ENCODE measurements around the gene TRAF3. TPM values are rescaled to one million over a fixed set of nuclear protein-coding genes. Genes with fewer than 3 reads are reported as not detected.

Gene TRAF3, protein sequence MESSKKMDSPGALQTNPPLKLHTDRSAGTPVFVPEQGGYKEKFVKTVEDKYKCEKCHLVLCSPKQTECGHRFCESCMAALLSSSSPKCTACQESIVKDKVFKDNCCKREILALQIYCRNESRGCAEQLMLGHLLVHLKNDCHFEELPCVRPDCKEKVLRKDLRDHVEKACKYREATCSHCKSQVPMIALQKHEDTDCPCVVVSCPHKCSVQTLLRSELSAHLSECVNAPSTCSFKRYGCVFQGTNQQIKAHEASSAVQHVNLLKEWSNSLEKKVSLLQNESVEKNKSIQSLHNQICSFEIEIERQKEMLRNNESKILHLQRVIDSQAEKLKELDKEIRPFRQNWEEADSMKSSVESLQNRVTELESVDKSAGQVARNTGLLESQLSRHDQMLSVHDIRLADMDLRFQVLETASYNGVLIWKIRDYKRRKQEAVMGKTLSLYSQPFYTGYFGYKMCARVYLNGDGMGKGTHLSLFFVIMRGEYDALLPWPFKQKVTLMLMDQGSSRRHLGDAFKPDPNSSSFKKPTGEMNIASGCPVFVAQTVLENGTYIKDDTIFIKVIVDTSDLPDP
- total RNA-seq: 5.7 TPM

DNA sequence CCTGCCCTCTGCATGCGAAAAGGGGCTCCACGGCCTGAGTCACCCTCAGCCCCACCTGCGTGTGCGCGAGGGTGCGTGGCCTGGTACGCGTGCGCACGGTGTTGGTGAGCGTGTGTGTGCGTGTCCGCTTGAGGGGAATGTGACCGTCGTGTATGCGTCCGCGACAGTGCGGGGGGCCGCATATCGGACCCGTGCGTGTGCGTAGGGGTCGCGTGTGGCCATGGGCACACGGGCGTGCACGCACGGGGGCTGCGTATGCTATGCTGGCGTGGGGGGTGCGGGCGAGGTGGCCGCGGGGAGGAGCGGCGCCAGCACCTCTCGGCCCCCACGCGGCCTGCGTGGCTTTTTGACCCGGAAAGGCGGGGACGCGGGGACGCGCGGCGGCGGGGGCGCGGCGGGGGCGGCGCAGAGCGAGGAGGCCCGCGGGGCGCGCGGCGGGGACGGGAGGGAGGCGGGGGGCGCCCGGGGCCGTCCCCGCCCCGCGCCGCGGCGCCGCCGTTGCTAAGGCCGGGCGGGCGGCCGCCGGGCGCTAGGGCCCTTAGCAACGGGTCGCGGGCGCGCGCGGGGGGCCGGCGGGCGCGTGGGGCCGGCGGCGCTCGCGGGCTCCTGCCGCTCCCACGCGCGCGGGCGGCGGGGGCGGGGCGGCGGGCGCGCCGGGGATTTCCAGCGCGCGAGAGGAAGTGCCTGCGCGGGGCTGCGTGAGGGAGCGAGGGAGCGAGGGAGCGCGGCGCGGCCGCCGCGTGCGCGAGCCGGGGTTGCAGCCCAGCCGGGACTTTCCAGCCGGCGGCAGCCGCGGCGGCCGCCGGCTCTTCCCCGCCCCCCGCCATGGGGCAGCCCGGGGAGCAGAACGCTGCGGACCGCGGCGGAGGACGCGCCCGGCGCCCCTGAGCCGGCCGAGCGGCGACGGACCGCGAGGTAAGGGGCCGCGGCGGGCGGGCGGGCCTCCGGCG lies at the start of gene TRAF3:
TSS of gene TRAF3 (plus strand) at position 689 of the 950 bp plus-strand sequence. CDS start 92,753 bp downstream, outside the sequence.
- Histone ChIP-seq H3K27me3 (ENCODE audit: control insufficient read depth in 3 of 3, insufficient read depth in 3 of 3, low read length in 3 of 3) (no peaks in the 10 kb centered on the region), H3K9me3 (ENCODE audit: control insufficient read depth in 3 of 3, low read length in 3 of 3) (no peaks in the 10 kb centered on the region), H3K4me3 (ENCODE audit: low read length in 3 of 3) (peak within 1 kb of the TSS; percentile 54 to 85 (median 79)), H3K4me1 (ENCODE audit: control insufficient read depth in 3 of 3, insufficient read depth in 3 of 3, low read length in 3 of 3) (peaks cover 0 to 11% (median 8%) of the 10 kb centered on the region in 3 donors), H3K27ac (ENCODE audit: low read depth, low read length) (peak within 1 kb of the TSS; percentile 62), H3K9ac (ENCODE audit: low read depth in 1 of 3, low read length in 3 of 3) (peak within 1 kb of the TSS; percentile 41 to 81 (median 78)), H3K36me3 (ENCODE audit: control insufficient read depth in 3 of 3, insufficient read depth in 3 of 3, low read length in 3 of 3) (no peaks in the 10 kb centered on the region)

DNA sequence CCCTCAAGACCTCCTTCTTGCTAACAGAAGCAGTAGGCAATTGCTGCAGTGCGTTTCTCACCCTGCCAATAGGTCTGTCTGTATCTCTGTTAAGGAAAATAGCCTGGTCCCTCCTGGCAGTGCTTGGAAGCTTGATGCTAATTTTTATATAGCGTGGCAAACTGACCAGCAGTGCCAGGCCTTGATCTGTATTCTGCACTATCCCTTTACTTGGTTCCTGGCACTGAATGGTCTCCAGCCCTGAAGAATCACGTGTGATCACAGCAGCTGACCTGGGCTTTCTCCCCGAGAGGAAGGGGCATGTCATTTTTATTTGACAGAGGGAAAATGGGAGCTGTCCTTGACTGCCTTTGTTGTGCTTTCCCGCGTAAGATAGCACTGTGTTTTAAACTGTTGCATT lies 48.7 kb upstream of the TRAF3 start:
- H3K36me3 ChIP-seq (ENCODE audit: control insufficient read depth in 3 of 3, insufficient read depth in 3 of 3, low read length in 3 of 3): peaks cover 11 to 26% (median 22%) of the 10 kb centered on the region in 3 donors

DNA sequence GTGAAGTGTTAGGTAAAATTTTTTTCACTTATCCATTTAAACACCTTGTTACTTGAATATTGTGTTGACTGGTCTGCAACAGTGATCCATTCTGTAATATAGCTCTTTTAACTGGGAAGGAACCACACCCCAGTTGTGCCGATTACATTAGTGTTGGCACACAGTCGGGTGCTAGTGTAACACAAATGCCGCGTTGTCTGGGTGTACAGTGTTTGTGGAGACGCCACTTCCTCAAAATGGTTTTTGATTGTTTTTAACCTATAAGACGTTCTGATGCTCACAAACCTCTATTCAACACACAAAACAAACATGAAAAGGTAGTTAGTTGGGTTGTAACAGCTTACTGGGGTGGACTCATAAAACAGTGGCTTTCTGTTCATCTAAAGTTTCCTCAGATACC lies 48.0 kb upstream of the TRAF3 start:
- Histone ChIP-seq H3K9me3 (ENCODE audit: control insufficient read depth in 3 of 3, low read length in 3 of 3) (no peaks in the 10 kb centered on the region), H3K4me3 (ENCODE audit: low read length in 3 of 3) (no peak overlapping the region), H3K4me1 (ENCODE audit: control insufficient read depth in 3 of 3, insufficient read depth in 3 of 3, low read length in 3 of 3) (no peaks in the 10 kb centered on the region), H3K9ac (ENCODE audit: low read depth in 1 of 3, low read length in 3 of 3) (no peak overlapping the region), H3K36me3 (ENCODE audit: control insufficient read depth in 3 of 3, insufficient read depth in 3 of 3, low read length in 3 of 3) (peaks cover 11 to 28% (median 22%) of the 10 kb centered on the region in 3 donors), H3K27ac (ENCODE audit: low read depth, low read length) (no peak overlapping the region), H3K27me3 (ENCODE audit: control insufficient read depth in 3 of 3, insufficient read depth in 3 of 3, low read length in 3 of 3) (no peaks in the 10 kb centered on the region)

More for the DNA sequence above, 48.7 kb upstream of the TRAF3 start:
- H3K4me1 ChIP-seq (ENCODE audit: control insufficient read depth in 3 of 3, insufficient read depth in 3 of 3, low read length in 3 of 3): no peaks in the 10 kb centered on the region
- H3K4me3 ChIP-seq (ENCODE audit: low read length in 3 of 3): no peak overlapping the region
- no peak overlapping the region for H3K9ac ChIP-seq (ENCODE audit: low read depth in 1 of 3, low read length in 3 of 3)
- H3K27ac ChIP-seq (ENCODE audit: low read depth, low read length): no peak overlapping the region
- no peaks in the 10 kb centered on the region for H3K9me3 ChIP-seq (ENCODE audit: control insufficient read depth in 3 of 3, low read length in 3 of 3)
- H3K27me3 ChIP-seq (ENCODE audit: control insufficient read depth in 3 of 3, insufficient read depth in 3 of 3, low read length in 3 of 3): no peaks in the 10 kb centered on the region

DNA sequence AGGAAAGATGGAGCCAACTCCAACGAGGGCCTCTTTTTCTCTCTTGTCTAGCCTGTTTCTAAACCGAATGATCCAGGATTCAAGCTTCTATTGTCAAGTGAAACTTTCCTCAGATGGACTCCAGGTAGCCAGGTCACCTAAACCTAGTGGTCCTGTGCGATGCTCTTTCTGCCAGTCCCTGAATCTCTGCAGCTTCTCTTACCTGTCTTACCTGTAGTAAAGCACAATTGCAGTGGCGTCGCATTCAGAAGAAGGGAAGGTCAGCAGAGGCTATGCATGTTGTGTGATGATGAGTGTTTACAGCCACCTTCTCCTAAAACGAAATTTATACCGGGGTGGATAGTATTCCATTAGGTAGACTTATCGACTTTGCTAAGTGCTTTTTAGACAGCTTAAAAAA lies 47.4 kb upstream of the TRAF3 start:
- Histone ChIP-seq H3K9me3 (ENCODE audit: control insufficient read depth in 3 of 3, low read length in 3 of 3) (no peaks in the 10 kb centered on the region), H3K27ac (ENCODE audit: low read depth, low read length) (no peak overlapping the region), H3K9ac (ENCODE audit: low read depth in 1 of 3, low read length in 3 of 3) (no peak overlapping the region), H3K36me3 (ENCODE audit: control insufficient read depth in 3 of 3, insufficient read depth in 3 of 3, low read length in 3 of 3) (peaks cover 13 to 25% (median 22%) of the 10 kb centered on the region in 3 donors), H3K4me3 (ENCODE audit: low read length in 3 of 3) (no peak overlapping the region), H3K27me3 (ENCODE audit: control insufficient read depth in 3 of 3, insufficient read depth in 3 of 3, low read length in 3 of 3) (no peaks in the 10 kb centered on the region), H3K4me1 (ENCODE audit: control insufficient read depth in 3 of 3, insufficient read depth in 3 of 3, low read length in 3 of 3) (no peaks in the 10 kb centered on the region)

DNA sequence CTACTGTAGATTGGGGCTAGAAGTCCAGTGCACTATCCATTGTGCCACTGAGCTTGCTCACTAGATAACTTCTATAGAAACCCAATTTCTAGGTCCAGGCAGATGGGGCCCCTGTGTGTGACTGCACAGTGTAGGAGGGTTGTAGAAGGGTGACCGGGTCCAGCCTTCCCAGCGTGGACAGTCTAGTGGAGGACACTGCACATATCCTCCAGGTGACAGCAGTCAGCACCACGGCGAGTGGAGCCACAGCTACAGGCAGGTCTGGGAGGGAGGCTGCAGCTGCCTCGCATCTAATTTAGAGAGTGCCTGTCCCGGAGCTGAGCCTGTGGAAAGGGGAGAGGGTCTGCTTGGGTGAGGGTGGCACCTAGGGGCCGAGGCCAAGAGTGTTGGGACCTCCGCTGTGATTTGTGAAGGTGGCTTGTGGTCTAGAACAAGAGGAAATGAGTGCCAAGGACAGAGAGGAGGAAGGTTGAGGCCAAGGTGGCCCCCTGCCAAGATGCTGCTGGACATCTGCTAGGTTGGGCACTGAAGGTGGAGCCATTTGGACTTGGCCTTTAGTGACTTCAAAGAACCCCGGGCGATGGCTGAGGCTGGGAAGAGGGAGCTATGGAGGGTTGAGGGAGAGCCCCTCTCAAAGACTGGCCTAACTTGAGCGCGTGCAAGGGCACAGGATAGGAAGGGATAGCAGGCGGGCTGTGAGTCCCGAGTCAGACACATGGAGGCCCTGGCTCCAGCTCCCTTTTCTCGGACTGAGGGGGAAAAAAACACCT lies 46.0 kb upstream of the TRAF3 start:
- Histone ChIP-seq H3K4me1 (ENCODE audit: control insufficient read depth in 3 of 3, insufficient read depth in 3 of 3, low read length in 3 of 3) (no peaks in the 10 kb centered on the region), H3K27ac (ENCODE audit: low read depth, low read length) (no peak overlapping the region), H3K36me3 (ENCODE audit: control insufficient read depth in 3 of 3, insufficient read depth in 3 of 3, low read length in 3 of 3) (peaks cover 11 to 21% (median 15%) of the 10 kb centered on the region in 3 donors), H3K27me3 (ENCODE audit: control insufficient read depth in 3 of 3, insufficient read depth in 3 of 3, low read length in 3 of 3) (no peaks in the 10 kb centered on the region), H3K4me3 (ENCODE audit: low read length in 3 of 3) (no peak overlapping the region), H3K9me3 (ENCODE audit: control insufficient read depth in 3 of 3, low read length in 3 of 3) (no peaks in the 10 kb centered on the region), H3K9ac (ENCODE audit: low read depth in 1 of 3, low read length in 3 of 3) (no peak overlapping the region)

DNA sequence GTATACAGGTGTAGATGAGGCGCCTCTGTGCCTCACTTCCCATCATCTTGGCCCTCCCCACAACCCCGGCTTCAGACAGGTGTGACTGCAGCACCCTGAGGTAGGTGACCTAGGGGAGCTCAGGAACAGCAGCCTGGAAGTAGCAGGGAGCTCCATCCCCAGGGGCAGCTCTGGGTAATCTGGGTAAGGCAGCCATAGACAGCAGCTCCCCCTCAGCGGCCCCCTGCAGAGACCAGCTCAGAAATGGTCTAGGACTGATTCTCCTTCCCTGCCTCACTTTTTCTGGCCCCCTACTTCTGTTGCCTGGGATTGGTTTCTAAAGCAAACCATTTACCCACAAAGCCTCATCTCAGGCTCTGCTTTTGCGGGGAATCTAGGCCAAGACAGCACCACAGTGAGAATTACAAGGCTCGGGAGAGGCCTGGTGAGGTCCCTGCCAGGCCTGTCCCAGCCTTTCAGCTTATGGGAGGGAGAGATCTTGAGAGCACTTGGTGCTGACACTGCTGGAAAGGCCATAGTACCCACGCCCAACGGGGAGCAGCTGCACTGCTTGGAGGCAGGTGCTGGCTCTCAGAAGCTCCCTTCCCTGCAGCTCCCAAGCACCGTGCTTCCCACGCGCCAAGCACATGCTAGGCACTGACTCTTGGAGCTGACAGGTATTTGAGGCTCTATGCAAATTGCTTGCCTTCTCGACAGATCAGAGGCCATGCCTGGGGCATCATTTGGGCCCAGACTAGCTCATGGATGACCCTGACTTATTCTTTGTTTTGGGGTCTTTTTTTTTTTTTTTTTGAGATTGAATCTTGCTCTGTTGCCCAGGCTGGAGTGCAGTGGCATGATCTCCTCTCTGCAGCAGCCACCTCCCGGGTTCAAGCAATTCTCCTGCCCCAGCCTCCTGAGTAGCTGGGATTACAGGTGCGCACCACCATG lies 45.1 kb upstream of the TRAF3 start:
- no peaks in the 10 kb centered on the region for H3K4me1 ChIP-seq (ENCODE audit: control insufficient read depth in 3 of 3, insufficient read depth in 3 of 3, low read length in 3 of 3)
- no peak overlapping the region for H3K27ac ChIP-seq (ENCODE audit: low read depth, low read length)
- H3K9me3 ChIP-seq (ENCODE audit: control insufficient read depth in 3 of 3, low read length in 3 of 3): no peaks in the 10 kb centered on the region
- H3K36me3 ChIP-seq (ENCODE audit: control insufficient read depth in 3 of 3, insufficient read depth in 3 of 3, low read length in 3 of 3): peaks cover 7 to 13% (median 11%) of the 10 kb centered on the region in 3 donors
- H3K9ac ChIP-seq (ENCODE audit: low read depth in 1 of 3, low read length in 3 of 3): no peak overlapping the region
- no peaks in the 10 kb centered on the region for H3K27me3 ChIP-seq (ENCODE audit: control insufficient read depth in 3 of 3, insufficient read depth in 3 of 3, low read length in 3 of 3)
- H3K4me3 ChIP-seq (ENCODE audit: low read length in 3 of 3): no peak overlapping the region

DNA sequence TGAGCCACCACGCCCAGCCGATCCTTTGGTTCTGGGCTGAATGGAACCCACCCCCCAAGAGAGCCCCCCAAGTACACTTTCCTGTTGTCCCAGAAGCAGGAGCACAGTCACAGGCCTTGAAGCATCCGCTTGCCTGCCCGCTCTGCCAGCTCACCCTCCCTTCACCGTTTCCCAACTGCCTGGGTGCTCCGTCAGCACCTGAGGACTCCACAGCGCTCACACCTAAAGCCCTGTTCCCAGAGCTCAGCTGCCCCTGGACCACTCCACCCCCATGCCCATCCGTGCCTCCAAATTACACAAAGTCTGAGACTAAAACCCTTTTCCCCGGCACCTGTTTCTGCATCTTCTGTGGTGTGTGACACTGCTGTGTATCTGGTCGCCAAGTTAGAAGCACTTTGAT lies 44.3 kb upstream of the TRAF3 start:
- Histone ChIP-seq H3K4me3 (ENCODE audit: low read length in 3 of 3) (no peak overlapping the region), H3K9ac (ENCODE audit: low read depth in 1 of 3, low read length in 3 of 3) (no peak overlapping the region), H3K9me3 (ENCODE audit: control insufficient read depth in 3 of 3, low read length in 3 of 3) (no peaks in the 10 kb centered on the region), H3K36me3 (ENCODE audit: control insufficient read depth in 3 of 3, insufficient read depth in 3 of 3, low read length in 3 of 3) (peaks cover 7 to 11% (median 7%) of the 10 kb centered on the region in 3 donors), H3K4me1 (ENCODE audit: control insufficient read depth in 3 of 3, insufficient read depth in 3 of 3, low read length in 3 of 3) (no peaks in the 10 kb centered on the region), H3K27me3 (ENCODE audit: control insufficient read depth in 3 of 3, insufficient read depth in 3 of 3, low read length in 3 of 3) (no peaks in the 10 kb centered on the region), H3K27ac (ENCODE audit: low read depth, low read length) (no peak overlapping the region)

DNA sequence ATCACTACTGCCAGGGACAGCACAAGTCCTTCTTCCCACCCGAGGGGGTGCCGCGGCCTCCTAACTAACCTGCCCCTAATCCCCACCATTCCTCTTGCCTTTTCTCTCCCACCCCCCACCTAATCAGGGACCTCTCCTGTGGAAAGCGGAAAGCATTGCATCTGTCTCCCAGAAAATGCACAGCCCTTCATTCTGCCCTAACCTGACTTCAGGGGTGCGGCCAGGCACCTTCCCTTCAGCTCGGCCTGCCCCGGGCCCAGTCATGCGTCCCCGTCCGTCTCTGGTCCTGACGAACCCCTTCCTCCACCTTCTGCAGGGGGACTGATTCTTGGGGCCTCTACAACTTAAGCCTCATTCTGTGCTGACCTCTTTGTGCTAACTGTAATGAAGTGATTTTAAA lies 43.9 kb upstream of the TRAF3 start:
- Histone ChIP-seq H3K4me1 (ENCODE audit: control insufficient read depth in 3 of 3, insufficient read depth in 3 of 3, low read length in 3 of 3) (no peaks in the 10 kb centered on the region), H3K4me3 (ENCODE audit: low read length in 3 of 3) (no peak overlapping the region), H3K36me3 (ENCODE audit: control insufficient read depth in 3 of 3, insufficient read depth in 3 of 3, low read length in 3 of 3) (peaks cover 4 to 8% (median 4%) of the 10 kb centered on the region in 3 donors), H3K9me3 (ENCODE audit: control insufficient read depth in 3 of 3, low read length in 3 of 3) (no peaks in the 10 kb centered on the region), H3K27me3 (ENCODE audit: control insufficient read depth in 3 of 3, insufficient read depth in 3 of 3, low read length in 3 of 3) (no peaks in the 10 kb centered on the region), H3K9ac (ENCODE audit: low read depth in 1 of 3, low read length in 3 of 3) (no peak overlapping the region), H3K27ac (ENCODE audit: low read depth, low read length) (no peak overlapping the region)

All from skeletal muscle tissue (tissue), 4 donors.